HepG2 (cell line): ENCODE data around the gene TP53TG5. TPM values are rescaled to one million over a fixed set of nuclear protein-coding genes. Genes with fewer than 3 reads are reported as not detected.

Source experiments
- BORCS8-MEF2B ChIP-seq: sonication (generic); formaldehyde crosslinking; IDR thresholded peaks from 2 replicates; pipeline ENCODE4 v1.8.0; 2022; ENCODE audit warnings: mild to moderate bottlenecking, missing genetic modification reagents
- CHD2 ChIP-seq: IDR thresholded peaks from 2 replicates; pipeline ENCODE4 v1.6.1; 2011; ENCODE audit warnings: low read depth, low read length, improper control_type of control experiment
- DNMT3B ChIP-seq: conservative IDR thresholded peaks from 2 replicates; pipeline ENCODE4 v1.6.1; 2016; ENCODE audit warnings: missing biosample characterization, control low read depth
- HDAC1 ChIP-seq: sonication (generic); formaldehyde crosslinking; IDR thresholded peaks from 2 replicates; pipeline ENCODE4 v1.5.1; 2020; ENCODE audit warnings: mild to moderate bottlenecking, missing genetic modification reagents
- KDM3A ChIP-seq: IDR thresholded peaks from 2 replicates; pipeline ENCODE4 v1.6.1; 2018; ENCODE audit warnings: low read depth, missing compliant biosample characterization
- MLLT10 ChIP-seq: sonication (generic); formaldehyde crosslinking; IDR thresholded peaks from 2 replicates; pipeline ENCODE4 v1.4.0; 2020; ENCODE audit warnings: missing genetic modification reagents
- NCOA1 ChIP-seq: sonication (generic); formaldehyde crosslinking; IDR thresholded peaks from 2 replicates; pipeline ENCODE4 v1.9.0; 2021; ENCODE audit warnings: missing genetic modification reagents
- NR2F1 ChIP-seq, 2 experiments: fragments of 450-650 bp in 1 of 2; formaldehyde crosslinking in 1 of 2; IDR thresholded peaks; 2 replicates each; pipeline versions ENCODE4 v1.5.0 to v1.6.1; 2016 to 2020; ENCODE audit warnings: mild to moderate bottlenecking in 1 of 2, missing compliant biosample characterization in 1 of 2, missing genetic modification reagents in 1 of 2, moderate library complexity in 1 of 2
- PTBP1 ChIP-seq: fragments of 200-400 bp; formaldehyde crosslinking; IDR thresholded peaks from 2 replicates; pipeline ENCODE4 v1.6.1; 2018; ENCODE audit warnings: low read length, low read depth; ENCODE audit not compliant: poor library complexity, severe bottlenecking
- SSRP1 ChIP-seq: IDR thresholded peaks from 2 replicates; pipeline ENCODE4 v1.6.1; 2016; ENCODE audit warnings: control low read depth
- SUZ12 ChIP-seq: fragments of 150-350 bp; IDR thresholded peaks from 2 replicates; pipeline ENCODE4 v1.6.1; 2014; ENCODE audit warnings: low read depth, low read length
- ZNF124 ChIP-seq: sonication (generic); formaldehyde crosslinking; IDR thresholded peaks from 2 replicates; pipeline ENCODE4 v1.4.0; 2020; ENCODE audit warnings: missing genetic modification reagents
- ZNF234 ChIP-seq: sonication (generic); formaldehyde crosslinking; conservative IDR thresholded peaks from 2 replicates; pipeline ENCODE4 v1.5.1; 2020; ENCODE audit warnings: mild to moderate bottlenecking, missing genetic modification reagents
- ZNF33B ChIP-seq: sonication (generic); formaldehyde crosslinking; IDR thresholded peaks from 2 replicates; pipeline ENCODE4 v1.5.1; 2020; ENCODE audit warnings: mild to moderate bottlenecking, missing genetic modification reagents
- ZNF501 ChIP-seq: sonication (generic); formaldehyde crosslinking; IDR thresholded peaks from 2 replicates; pipeline ENCODE4 v1.5.1; 2020; ENCODE audit warnings: mild to moderate bottlenecking, moderate library complexity, missing genetic modification reagents
- ZNF672 ChIP-seq: sonication (generic); formaldehyde crosslinking; IDR thresholded peaks from 2 replicates; pipeline ENCODE4 v1.8.1; 2022; ENCODE audit warnings: missing genetic modification reagents
- ZNF7 ChIP-seq: IDR thresholded peaks from 2 replicates; pipeline ENCODE4 v1.6.1; 2016; ENCODE audit warnings: missing biosample characterization, missing genetic modification reagents
- polyA plus RNA-seq, 8 experiments: library from polyadenylated mRNA; depleted of rRNA in 3 of 8; stranded (reverse) in 7 of 8; unstranded in 1 of 8; fragments of >200 nt; fragmentation: Illumina TruSeq in 4 of 8; extraction: Trizol in 4 of 8; gene quantifications; 2 replicates each; pipeline versions ENCODE4 v1.2.1 to v1.2.3, GENCODE V29; 2011 to 2016; ENCODE audit warnings: low read depth in 4 of 8, missing spikeins in 1 of 8, mixed read lengths in 1 of 8; ENCODE audit not compliant: insufficient read depth in 1 of 8
- total RNA-seq, 5 experiments: library from RNA; depleted of rRNA; stranded (reverse); fragments of >200 nt; fragmentation: Illumina TruSeq; extraction: Trizol; gene quantifications; 2 replicates each; pipeline ENCODE4 v1.2.3, GENCODE V29; 2016; ENCODE audit warnings: low read depth in 1 of 5
- TF ChIP-seq, protein P1 (sequence below): IDR thresholded peaks from 2 replicates; pipeline ENCODE4 v1.6.1; 2016; ENCODE audit warnings: missing compliant biosample characterization, missing genetic modification reagents, borderline replicate concordance
- TF ChIP-seq, protein P2 (sequence below): sonication (generic); formaldehyde crosslinking; IDR thresholded peaks from 2 replicates; pipeline ENCODE4 v1.8.0; 2022; ENCODE audit warnings: missing genetic modification reagents, low read depth, mild to moderate bottlenecking, borderline replicate concordance
- TF ChIP-seq, protein P3 (sequence below): sonication (generic); formaldehyde crosslinking; IDR thresholded peaks from 2 replicates; pipeline ENCODE4 v1.4.0; 2020; ENCODE audit warnings: missing genetic modification reagents
- TF ChIP-seq, protein P4 (sequence below): fragments of 450-650 bp; IDR thresholded peaks from 2 replicates; pipeline ENCODE4 v1.6.1; 2016
- TF ChIP-seq, protein P5 (sequence below): sonication (generic); formaldehyde crosslinking; IDR thresholded peaks from 2 replicates; pipeline ENCODE4 v1.5.1; 2020; ENCODE audit warnings: mild to moderate bottlenecking, missing genetic modification reagents, moderate library complexity

TP53TG5 gene
- total and polyA plus RNA-seq, 2 of the 13 experiments (the other 11 are each of a cell fraction or from before 2014, with no cell fraction given), result 0.11 TPM; not detected in 1

DNA sequence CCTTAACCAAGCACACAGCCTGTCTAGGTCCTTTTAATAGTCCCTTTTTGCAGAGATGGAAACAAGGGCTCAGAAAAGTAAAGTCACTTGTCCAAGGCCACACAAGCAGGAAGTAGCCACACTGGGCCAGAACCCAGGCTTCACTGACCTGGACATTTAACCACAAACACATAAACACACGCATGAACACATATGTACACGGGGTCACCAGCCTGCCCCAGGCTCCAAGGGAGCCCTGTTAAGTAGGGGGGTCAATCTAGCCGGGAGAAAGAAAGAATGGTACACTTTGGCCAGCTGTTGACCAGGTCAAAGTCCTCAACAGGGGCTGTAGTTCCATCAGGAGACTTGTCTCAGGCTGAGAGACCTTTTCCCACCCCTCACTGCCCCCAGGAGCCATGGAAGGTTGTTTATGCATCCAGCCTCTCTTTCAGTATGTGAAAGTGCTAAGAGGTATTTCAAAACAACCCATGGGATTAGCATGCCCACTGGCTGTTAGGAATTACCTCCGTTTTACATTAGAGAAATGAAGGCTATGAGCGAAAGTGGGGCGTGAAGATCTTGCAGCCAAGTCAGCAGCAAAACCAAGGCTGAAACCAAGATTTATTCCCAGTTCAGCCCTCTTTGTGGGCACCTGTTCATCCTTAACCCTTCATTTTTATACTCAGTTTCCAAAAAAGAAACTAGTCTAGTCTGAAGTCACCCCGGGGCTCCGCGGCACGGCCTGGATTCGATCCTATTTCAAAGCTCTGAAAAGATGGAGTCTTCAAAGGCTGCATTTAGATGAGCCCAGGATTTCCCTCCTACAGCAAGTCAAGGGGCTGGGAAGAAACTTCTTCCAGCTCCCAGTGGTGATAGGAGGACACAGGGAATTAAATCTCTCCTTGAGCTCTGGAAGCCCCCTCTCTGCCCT is 39.7 kb downstream of the TP53TG5 start (continued):
- TF ChIP-seq, protein P1, sequence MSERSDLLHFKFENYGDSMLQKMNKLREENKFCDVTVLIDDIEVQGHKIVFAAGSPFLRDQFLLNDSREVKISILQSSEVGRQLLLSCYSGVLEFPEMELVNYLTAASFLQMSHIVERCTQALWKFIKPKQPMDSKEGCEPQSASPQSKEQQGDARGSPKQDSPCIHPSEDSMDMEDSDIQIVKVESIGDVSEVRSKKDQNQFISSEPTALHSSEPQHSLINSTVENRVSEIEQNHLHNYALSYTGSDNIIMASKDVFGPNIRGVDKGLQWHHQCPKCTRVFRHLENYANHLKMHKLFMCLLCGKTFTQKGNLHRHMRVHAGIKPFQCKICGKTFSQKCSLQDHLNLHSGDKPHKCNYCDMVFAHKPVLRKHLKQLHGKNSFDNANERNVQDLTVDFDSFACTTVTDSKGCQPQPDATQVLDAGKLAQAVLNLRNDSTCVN (CRISPR knock-in tag), result no peak
- TF ChIP-seq, protein P2, sequence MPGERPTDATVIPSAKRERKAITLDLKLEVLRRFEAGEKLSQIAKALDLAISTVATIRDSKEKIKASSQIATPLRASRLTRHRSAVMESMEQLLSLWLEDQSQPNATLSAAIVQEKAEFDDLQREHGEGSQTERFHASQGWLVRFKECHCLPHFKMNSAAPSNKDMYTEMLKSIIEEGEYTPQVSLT, result no peak
- peak; percentile 5; the same call in 1 of the 2 replicates for TF ChIP-seq ZNF124 (CRISPR knock-in tag)
- no peak for TF ChIP-seq SUZ12
- 0 out of 2 replicates have a peak, but pooled peaks have one; percentile 54 for TF ChIP-seq ZNF33B (CRISPR knock-in tag)
- no peak for TF ChIP-seq DNMT3B (CRISPR knock-in tag)
- TF ChIP-seq PTBP1, result no peak
- TF ChIP-seq SSRP1 (CRISPR knock-in tag), result no peak
- TF ChIP-seq NR2F1 (CRISPR knock-in tag; IDR thresholded peaks at IDR 0.05), result peak; percentile 69 to 73; a peak in 3 of 4 replicates
- TF ChIP-seq, protein P3, sequence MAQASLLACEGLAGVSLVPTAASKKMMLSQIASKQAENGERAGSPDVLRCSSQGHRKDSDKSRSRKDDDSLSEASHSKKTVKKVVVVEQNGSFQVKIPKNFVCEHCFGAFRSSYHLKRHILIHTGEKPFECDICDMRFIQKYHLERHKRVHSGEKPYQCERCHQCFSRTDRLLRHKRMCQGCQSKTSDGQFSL (CRISPR knock-in tag), result 0 out of 2 replicates have a peak, but pooled peaks have one; percentile 23
- TF ChIP-seq, protein P4, sequence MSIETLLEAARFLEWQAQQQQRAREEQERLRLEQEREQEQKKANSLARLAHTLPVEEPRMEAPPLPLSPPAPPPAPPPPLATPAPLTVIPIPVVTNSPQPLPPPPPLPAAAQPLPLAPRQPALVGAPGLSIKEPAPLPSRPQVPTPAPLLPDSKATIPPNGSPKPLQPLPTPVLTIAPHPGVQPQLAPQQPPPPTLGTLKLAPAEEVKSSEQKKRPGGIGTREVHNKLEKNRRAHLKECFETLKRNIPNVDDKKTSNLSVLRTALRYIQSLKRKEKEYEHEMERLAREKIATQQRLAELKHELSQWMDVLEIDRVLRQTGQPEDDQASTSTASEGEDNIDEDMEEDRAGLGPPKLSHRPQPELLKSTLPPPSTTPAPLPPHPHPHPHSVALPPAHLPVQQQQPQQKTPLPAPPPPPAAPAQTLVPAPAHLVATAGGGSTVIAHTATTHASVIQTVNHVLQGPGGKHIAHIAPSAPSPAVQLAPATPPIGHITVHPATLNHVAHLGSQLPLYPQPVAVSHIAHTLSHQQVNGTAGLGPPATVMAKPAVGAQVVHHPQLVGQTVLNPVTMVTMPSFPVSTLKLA, result no peak
- no peak for TF ChIP-seq MLLT10
- TF ChIP-seq ZNF501 (CRISPR knock-in tag), result no peak; the same call in 1 of the 2 replicates
- TF ChIP-seq KDM3A, result peak; percentile 67; the same call in 1 of the 2 replicates
- TF ChIP-seq ZNF234, result no peak
- no peak for TF ChIP-seq NCOA1 (CRISPR knock-in tag)
- TF ChIP-seq ZNF672 (CRISPR knock-in tag), result no peak
- TF ChIP-seq, protein P5, sequence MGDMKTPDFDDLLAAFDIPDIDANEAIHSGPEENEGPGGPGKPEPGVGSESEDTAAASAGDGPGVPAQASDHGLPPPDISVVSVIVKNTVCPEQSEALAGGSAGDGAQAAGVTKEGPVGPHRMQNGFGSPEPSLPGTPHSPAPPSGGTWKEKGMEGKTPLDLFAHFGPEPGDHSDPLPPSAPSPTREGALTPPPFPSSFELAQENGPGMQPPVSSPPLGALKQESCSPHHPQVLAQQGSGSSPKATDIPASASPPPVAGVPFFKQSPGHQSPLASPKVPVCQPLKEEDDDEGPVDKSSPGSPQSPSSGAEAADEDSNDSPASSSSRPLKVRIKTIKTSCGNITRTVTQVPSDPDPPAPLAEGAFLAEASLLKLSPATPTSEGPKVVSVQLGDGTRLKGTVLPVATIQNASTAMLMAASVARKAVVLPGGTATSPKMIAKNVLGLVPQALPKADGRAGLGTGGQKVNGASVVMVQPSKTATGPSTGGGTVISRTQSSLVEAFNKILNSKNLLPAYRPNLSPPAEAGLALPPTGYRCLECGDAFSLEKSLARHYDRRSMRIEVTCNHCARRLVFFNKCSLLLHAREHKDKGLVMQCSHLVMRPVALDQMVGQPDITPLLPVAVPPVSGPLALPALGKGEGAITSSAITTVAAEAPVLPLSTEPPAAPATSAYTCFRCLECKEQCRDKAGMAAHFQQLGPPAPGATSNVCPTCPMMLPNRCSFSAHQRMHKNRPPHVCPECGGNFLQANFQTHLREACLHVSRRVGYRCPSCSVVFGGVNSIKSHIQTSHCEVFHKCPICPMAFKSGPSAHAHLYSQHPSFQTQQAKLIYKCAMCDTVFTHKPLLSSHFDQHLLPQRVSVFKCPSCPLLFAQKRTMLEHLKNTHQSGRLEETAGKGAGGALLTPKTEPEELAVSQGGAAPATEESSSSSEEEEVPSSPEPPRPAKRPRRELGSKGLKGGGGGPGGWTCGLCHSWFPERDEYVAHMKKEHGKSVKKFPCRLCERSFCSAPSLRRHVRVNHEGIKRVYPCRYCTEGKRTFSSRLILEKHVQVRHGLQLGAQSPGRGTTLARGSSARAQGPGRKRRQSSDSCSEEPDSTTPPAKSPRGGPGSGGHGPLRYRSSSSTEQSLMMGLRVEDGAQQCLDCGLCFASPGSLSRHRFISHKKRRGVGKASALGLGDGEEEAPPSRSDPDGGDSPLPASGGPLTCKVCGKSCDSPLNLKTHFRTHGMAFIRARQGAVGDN (CRISPR knock-in tag), result peak; percentile 50; the same call in 1 of the 2 replicates
- TF ChIP-seq HDAC1, result no peak; the same call in 1 of the 2 replicates
- TF ChIP-seq BORCS8-MEF2B (CRISPR knock-in tag), result no peak
- 0 out of 2 replicates have a peak, but pooled peaks have one; percentile 13 for TF ChIP-seq CHD2
- TF ChIP-seq ZNF7 (CRISPR knock-in tag), result no peak
